Common myeloid progenitor, CD34-positive (primary cell): Measurements from ENCODE around the gene MGAT2.
"Not testable (repeated sequence)": the region's sequence is repeated elsewhere in the genome, so short reads cannot be mapped to it uniquely, and the experiment has no call there.

Experiments
- CTCF ChIA-PET: fragments of 350-600 bp; sonication (Branson Sonifier 250); formaldehyde crosslinking; loops from one replicate; lab custom pipeline; 2021; ENCODE audit warnings: antibody characterized with exemption; lab: Charles Lee
- POLR2A ChIA-PET: fragments of 350-600 bp; sonication (Branson Sonifier 250); formaldehyde crosslinking; loops from one replicate; lab custom pipeline; 2021; ENCODE audit warnings: antibody characterized with exemption; lab: Charles Lee
- DNase-seq, 3 donors: peaks; one replicate each; pipeline versions ENCODE4 v3.0.0 to v3.0.0-alpha.2; 2013
- H3K27ac ChIP-seq, 2 experiments: 1 replicate in 1 of 2; 2 replicates in 1 of 2; pipeline ENCODE4 v1.7.0; 2013; ENCODE audit warnings: inconsistent platforms in 2 of 2, low read length in 2 of 2, mild to moderate bottlenecking in 2 of 2, low read depth in 1 of 2, moderate library complexity in 1 of 2; ENCODE audit not compliant: severe bottlenecking in 2 of 2, insufficient read depth in 1 of 2, poor library complexity in 1 of 2
- H3K27me3 ChIP-seq, 5 experiments: replicated peaks in 2 of 5; 1 replicate in 3 of 5; 2 replicates in 2 of 5; pipeline versions ENCODE4 v1.6.1 to v1.7.0; 2013; ENCODE audit warnings: low read length in 4 of 5, mild to moderate bottlenecking in 2 of 5, moderate library complexity in 2 of 5, inconsistent platforms in 1 of 5; ENCODE audit not compliant: insufficient read depth in 5 of 5, control insufficient read depth in 4 of 5
- H3K36me3 ChIP-seq, 4 experiments: 1 replicate in 2 of 4; 2 replicates in 2 of 4; pipeline versions ENCODE4 v1.6.1 to v1.7.0; 2013; ENCODE audit warnings: low read length in 3 of 4, control low read depth in 1 of 4, mild to moderate bottlenecking in 1 of 4; ENCODE audit not compliant: control insufficient read depth in 4 of 4, insufficient read depth in 4 of 4
- H3K4me1 ChIP-seq, 4 experiments: 1 replicate in 3 of 4; 2 replicates in 1 of 4; pipeline versions ENCODE4 v1.6.1 to v1.7.1; 2013; ENCODE audit warnings: low read length in 3 of 4, mild to moderate bottlenecking in 3 of 4, control low read depth in 1 of 4, inconsistent platforms in 1 of 4, moderate library complexity in 1 of 4; ENCODE audit not compliant: control insufficient read depth in 4 of 4, insufficient read depth in 4 of 4; ENCODE audit errors: control extremely low read depth in 1 of 4
- H3K4me3 ChIP-seq, 7 experiments: 1 replicate in 4 of 7; 2 replicates in 3 of 7; pipeline versions ENCODE4 v1.5.1 to v1.7.0; 2013; ENCODE audit warnings: mild to moderate bottlenecking in 7 of 7, low read length in 6 of 7, moderate library complexity in 6 of 7, inconsistent platforms in 2 of 7, low read depth in 2 of 7, control low read depth in 1 of 7; ENCODE audit not compliant: insufficient read depth in 4 of 7, control insufficient read depth in 1 of 7; ENCODE audit errors: extremely low read depth in 1 of 7
- H3K9me3 ChIP-seq, 5 experiments: 1 replicate in 4 of 5; 2 replicates in 1 of 5; pipeline versions ENCODE4 v1.6.1 to v1.7.1; 2013; ENCODE audit warnings: low read length in 4 of 5, mild to moderate bottlenecking in 2 of 5, inconsistent platforms in 1 of 5, low read depth in 1 of 5, moderate library complexity in 1 of 5; ENCODE audit not compliant: control insufficient read depth in 4 of 5, insufficient read depth in 2 of 5; ENCODE audit errors: control extremely low read depth in 1 of 5
- WGBS: methylation state at CpG from one replicate; pipeline ENCODE4 v1.1.5; 2013; ENCODE audit not compliant: insufficient coverage; 5-methylcytosine and 5-hydroxymethylcytosine counted together

MGAT2 gene

DNA sequence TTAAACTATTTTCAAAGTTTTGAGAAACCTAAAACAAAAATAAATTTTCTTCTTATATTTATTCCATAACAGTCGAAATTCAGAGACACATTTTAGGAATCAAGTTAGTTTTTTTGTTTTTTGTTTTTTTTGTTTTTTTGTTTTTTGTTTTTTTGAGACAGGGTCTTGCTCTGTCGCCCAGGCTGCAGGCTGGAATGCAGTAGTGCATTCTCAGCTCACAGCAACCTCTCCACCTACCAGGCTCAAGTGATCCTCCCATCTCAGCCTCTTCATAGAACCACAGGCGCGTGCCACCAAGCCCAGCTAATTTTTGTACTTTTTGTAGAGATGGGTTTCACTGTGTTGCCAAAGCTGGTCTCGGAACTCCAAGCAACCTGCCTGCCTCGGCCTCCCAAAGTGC lies 32.9 kb downstream of the MGAT2 start:
- no peak overlapping the region for H3K4me3 ChIP-seq
- H3K27me3 ChIP-seq, result no peaks in the 10 kb centered on the region
- ChIA-PET POLR2A (no interaction called here), CTCF (interaction anchor here (1.4 kb wide), 1 partner anchor 12 kb away, joined by 5 read pairs; no protein-coding TSS in a partner anchor)
- no CpG with 5 or more reads among the region's 6 CpGs for WGBS
- H3K36me3 ChIP-seq, result peaks cover 0 to 27% (median 14%) of the 10 kb centered on the region in 4 experiments
- H3K9me3 ChIP-seq, result no peaks in the 10 kb centered on the region
- DNase-seq, result no peak
- no peak overlapping the region for H3K27ac ChIP-seq
- H3K4me1 ChIP-seq, result no peaks in the 10 kb centered on the region

DNA sequence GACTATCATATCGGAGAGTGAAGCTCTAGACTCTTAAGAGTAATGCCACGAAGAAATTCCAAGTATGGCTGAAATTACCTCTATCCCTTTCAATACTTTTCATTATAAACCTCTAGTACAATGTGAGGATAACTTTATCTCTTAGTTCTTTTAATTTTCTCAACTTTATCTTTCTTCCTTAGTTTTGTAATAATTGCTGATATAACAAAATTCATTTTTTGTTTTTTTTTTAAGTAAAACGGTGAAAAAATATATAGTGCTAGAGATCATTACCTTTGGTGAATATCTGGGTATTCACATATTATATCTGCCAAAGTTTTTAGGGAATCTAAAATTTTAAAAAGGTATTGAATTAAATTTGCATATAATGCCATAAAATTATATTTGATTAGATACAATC lies 33.9 kb downstream of the MGAT2 start:
- POLR2A ChIA-PET, result no interaction called here
- CTCF ChIA-PET, result interaction anchor here (0.6 to 1.4 kb wide), 3 partner anchors 13 to 77 kb away, joined by 3 to 5 read pairs (median 3); no protein-coding TSS in a partner anchor
- no peaks in the 10 kb centered on the region for H3K27me3 ChIP-seq
- H3K4me3 ChIP-seq, result no peak overlapping the region
- H3K4me1 ChIP-seq, result no peaks in the 10 kb centered on the region
- no CpG with 5 or more reads among the region's 3 CpGs for WGBS
- no peak for DNase-seq
- H3K36me3 ChIP-seq, result peaks cover 0 to 25% (median 12%) of the 10 kb centered on the region in 4 experiments
- H3K27ac ChIP-seq, result no peak overlapping the region
- H3K9me3 ChIP-seq, result no peaks in the 10 kb centered on the region

DNA sequence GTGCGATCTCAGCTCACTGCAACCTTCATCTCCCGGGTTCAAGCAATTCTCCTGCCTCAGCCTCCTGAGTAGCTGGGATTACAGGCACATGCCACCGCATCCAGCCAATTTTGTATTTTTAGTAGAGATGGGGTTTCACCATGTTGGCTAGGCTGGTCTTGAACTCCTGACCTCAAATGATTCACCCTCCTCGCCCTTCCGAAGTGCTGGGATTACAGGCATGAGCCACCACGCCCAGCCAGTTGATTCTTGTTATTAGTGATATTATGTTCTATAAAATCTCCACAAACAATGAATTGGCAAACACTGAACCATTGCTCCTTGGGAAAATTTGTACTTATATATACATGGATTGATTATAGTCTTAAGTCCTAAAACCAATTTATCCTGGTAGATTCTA lies 36.9 kb downstream of the MGAT2 start:
- H3K27ac ChIP-seq, DNase-seq, CTCF ChIA-PET, H3K4me1 ChIP-seq, H3K4me3 ChIP-seq, H3K9me3 ChIP-seq, POLR2A ChIA-PET, H3K27me3 ChIP-seq: not testable (repeated sequence)
- peaks cover 0 to 13% (median 9%) of the 10 kb centered on the region in 4 experiments for H3K36me3 ChIP-seq
- WGBS, result 100% methylated on average over 2 of the region's 6 CpGs

DNA sequence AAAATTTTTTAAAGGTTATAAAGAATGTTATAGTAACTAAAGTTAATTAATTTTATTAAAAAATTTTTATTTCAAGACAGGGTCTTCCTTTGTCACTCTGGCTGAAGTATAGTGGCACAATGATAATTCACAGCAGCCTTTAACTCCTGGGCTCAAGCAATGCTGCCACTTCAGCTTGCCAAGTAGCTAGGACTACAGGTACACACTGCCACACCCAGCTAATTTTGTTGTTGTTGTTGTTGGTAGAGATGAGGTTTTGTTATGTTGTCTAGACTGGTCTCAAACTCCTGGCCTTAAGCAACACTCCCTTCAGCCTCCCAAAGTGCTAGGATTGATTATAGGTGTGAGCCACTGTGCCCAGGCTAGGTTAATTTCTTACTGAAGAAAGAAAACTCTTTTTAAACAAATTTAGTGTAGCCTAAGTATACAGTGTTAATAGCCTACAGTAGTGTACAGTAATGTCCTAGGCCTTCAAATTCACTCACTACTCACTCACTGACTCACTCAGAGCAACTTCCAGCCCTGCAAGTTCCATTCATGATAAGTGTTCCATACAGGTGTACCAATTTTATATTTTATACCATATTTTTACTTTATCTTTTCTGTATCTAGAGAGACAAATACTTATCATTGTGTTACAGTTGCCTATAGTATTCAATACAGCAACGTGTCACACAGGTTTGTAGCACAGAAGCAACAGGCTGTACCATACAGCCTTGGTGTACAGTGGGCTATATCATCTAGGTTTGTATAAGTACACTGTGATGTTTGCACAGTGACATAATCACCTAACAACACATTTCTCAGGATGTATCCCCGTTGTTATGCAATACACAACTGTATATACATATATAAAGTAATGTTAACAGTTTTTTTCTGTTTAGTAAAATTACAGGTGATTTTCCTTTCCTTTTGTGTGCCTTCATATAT lies 39.2 kb downstream of the MGAT2 start:
- DNase-seq, result no peak
- H3K27me3 ChIP-seq, result no peaks in the 10 kb centered on the region
- H3K9me3 ChIP-seq, result no peaks in the 10 kb centered on the region
- CTCF ChIA-PET, result interaction anchor here (1.1 to 1.2 kb wide), 3 partner anchors 15 to 25 kb away, joined by 5 read pairs; partner anchors contain the start of gene DNAAF2
- no peaks in the 10 kb centered on the region for H3K4me1 ChIP-seq
- no peak overlapping the region for H3K27ac ChIP-seq
- POLR2A ChIA-PET, result no interaction called here
- no CpG with 5 or more reads among the region's 2 CpGs for WGBS
- no peak overlapping the region for H3K4me3 ChIP-seq
- peaks cover 0 to 11% (median 6%) of the 10 kb centered on the region in 4 experiments for H3K36me3 ChIP-seq

DNA sequence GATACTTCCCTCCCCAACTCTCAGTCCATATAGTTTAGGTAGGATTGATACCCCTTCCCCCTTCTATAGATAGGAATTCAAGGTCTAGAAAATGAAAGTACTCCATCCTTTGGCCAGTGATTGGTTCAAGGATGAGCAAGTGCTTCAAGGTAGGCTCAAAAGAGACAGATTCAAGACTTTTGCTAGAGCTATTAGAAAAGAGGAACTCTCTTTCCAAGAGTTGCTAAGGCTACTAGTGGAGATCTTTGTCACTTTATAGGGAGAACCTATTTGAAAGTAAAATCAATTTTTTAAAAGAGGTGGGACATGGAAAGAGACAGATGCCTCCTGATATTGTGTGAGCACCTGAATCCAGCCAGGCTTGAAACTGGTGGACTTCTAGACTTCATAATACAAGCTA lies 49.9 kb downstream of the MGAT2 start:
- Histone ChIP-seq H3K36me3 (peaks cover 0 to 51% (median 10%) of the 10 kb centered on the region in 4 experiments), H3K27me3 (no peaks in the 10 kb centered on the region), H3K4me1 (no peaks in the 10 kb centered on the region), H3K9me3 (no peaks in the 10 kb centered on the region), H3K27ac (no peak overlapping the region), H3K4me3 (no peak overlapping the region)
- POLR2A ChIA-PET, result no interaction called here
- CTCF ChIA-PET, result no interaction called here
- no peak for DNase-seq
